GM12892 (cell line): ENCODE measurements around the gene ZCCHC12. TPM values are rescaled to one million over a fixed set of nuclear protein-coding genes. Genes with fewer than 3 reads are reported as not detected.
A peak's percentile ranks its signal among the peaks of the same experiment; 100 is the strongest.
"Not testable (repeated sequence)": the region's sequence is repeated elsewhere in the genome, so short reads cannot be mapped to it uniquely, and the experiment has no call there.

Experiments
- DNase-seq: peaks from one replicate; pipeline ENCODE4 v3.0.0; 2011; ENCODE audit not compliant: insufficient read length
- FAIRE-seq: peaks from 2 replicates; lab custom pipeline; 2011; peaks lifted over from hg19 to GRCh38; lab: Jason Lieb, UNC
- POLR2A ChIP-seq: IDR thresholded peaks from 2 replicates; pipeline ENCODE4 v1.6.1; 2011; ENCODE audit warnings: low read depth, low read length, control low read depth
- POLR2AphosphoS5 ChIP-seq: IDR thresholded peaks from 2 replicates; pipeline ENCODE4 v1.6.1; 2011; ENCODE audit warnings: low read depth, low read length, control low read depth
- TAF1 ChIP-seq: IDR thresholded peaks from 2 replicates; pipeline ENCODE4 v1.6.1; 2011; ENCODE audit warnings: low read depth, mild to moderate bottlenecking, control low read depth, low read length, borderline replicate concordance
- polyA plus RNA-seq: library from polyadenylated mRNA; unstranded; fragments of >200 nt; gene quantifications from one replicate; pipeline ENCODE4 v1.2.1, GENCODE V29; 2012; ENCODE audit warnings: missing spikeins, inconsistent platforms; ENCODE audit not compliant: missing spikeins

Gene ZCCHC12
- polyA plus RNA-seq: not detected

DNA sequence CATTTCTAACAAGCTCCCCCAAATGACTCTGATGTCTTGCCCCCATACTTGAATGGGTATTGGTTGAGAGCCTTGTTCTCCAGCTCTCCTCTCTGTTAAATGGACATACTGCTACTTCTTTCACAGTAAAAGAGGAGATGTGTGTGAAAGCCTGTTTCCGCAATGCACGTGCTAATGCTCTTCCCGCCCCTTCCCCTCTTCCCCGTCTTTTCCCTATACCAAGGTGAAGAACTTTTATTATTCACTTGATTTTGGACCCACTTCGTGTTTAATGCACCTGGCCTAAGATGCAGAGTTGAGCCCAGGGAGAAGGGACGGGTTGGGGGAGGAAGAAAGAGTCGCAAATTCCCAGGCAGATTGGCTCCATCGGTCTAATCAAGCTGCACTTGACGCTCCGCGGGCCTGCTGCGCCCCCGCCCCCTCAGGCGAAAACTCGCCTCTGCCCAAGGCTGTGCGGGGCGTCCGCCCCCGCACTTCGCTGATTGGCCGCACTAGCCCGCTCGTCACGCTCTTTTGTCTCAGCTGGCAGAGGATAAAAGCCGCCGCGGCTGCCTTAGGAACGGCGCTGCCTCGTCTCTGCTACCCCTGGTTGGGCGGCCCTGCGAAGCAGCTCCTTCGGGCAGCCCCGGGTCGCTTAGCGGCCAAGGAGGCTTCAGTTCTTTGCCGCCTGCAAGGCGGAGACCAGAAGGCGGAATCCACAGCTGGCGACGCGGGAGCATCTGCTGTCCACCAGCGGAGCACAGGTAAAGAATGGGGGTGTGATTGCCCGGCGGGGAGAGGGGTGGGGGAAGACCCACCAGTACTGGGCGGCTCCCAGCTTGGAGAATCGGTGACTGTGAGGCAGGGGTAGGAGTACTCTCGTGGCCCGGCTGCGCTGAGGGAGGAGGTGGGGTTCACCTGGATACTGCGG is at the start of gene ZCCHC12:
ZCCHC12 (plus strand) TSS at position 562 of the 910 bp plus-strand sequence. CDS start 1,421 bp downstream, outside the sequence.
- no peak for FAIRE-seq

DNA sequence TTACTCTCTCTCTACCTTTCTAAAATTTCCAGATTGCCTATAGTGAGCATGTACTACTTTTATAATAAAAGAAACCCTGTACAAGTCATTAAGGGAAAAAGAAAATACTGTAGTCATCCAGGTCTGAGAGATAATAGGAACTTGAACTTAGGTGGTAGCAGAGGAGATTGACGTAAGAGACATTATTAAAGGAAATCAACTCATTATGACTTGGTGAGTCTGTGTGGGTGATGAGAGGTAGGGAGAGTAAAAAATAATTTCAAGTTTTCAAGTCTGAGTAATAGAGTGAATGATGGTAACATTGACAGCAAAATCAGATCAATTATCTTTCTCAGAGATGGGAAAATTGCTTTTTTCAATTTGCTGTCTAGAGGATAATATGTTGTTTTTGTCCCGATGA is 44.0 kb upstream of the ZCCHC12 start:
- FAIRE-seq (no peak), DNase-seq (no peak)
- TF ChIP-seq POLR2A: no peak
- no peak for TF ChIP-seq TAF1
- no peak for TF ChIP-seq POLR2AphosphoS5

More for the DNA sequence above, at the start of gene ZCCHC12:
- peak; percentile 39 for DNase-seq
- no peak for TF ChIP-seq POLR2AphosphoS5
- TF ChIP-seq POLR2A: no peak
- no peak for TF ChIP-seq TAF1

GRCh38 chrX:118780509-118780908 is 43.1 kb upstream of the ZCCHC12 start:
- TF ChIP-seq POLR2A (no peak), TAF1 (no peak), POLR2AphosphoS5 (no peak)
- FAIRE-seq: no peak
- DNase-seq: no peak

DNA sequence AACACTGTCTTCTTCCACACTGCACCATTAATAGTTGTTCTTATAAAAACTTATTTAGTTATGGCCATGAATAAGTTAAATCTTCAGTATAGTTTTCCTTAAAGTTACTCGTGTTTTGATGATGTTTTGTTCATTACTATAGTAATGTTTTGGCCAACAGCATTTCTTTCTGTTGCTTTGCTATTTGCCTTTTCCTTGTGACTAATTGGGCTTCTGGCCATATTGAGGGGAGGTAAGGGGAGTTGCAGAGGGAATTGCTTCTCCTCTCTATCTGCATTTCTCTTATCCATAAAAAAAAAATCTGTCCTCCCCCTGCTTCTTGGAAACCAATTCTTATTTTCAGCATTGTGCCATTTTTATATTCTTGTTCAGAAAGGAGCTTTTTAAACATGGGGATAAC is 42.7 kb upstream of the ZCCHC12 start:
- DNase-seq (no peak), FAIRE-seq (no peak)
- TF ChIP-seq TAF1 (no peak), POLR2A (no peak), POLR2AphosphoS5 (no peak)

- DNase-seq: no peak
- no peak for TF ChIP-seq POLR2AphosphoS5
- TF ChIP-seq TAF1: no peak
- TF ChIP-seq POLR2A: no peak
- FAIRE-seq: no peak
Observed at GRCh38 chrX:118795528-118796280, 27.9 kb upstream of the ZCCHC12 start.

- no peak for FAIRE-seq
- no peak for TF ChIP-seq POLR2A
- TF ChIP-seq TAF1: no peak
- no peak for TF ChIP-seq POLR2AphosphoS5
- no peak for DNase-seq
Observed at GRCh38 chrX:118802857-118803256, 20.8 kb upstream of the ZCCHC12 start.

DNA sequence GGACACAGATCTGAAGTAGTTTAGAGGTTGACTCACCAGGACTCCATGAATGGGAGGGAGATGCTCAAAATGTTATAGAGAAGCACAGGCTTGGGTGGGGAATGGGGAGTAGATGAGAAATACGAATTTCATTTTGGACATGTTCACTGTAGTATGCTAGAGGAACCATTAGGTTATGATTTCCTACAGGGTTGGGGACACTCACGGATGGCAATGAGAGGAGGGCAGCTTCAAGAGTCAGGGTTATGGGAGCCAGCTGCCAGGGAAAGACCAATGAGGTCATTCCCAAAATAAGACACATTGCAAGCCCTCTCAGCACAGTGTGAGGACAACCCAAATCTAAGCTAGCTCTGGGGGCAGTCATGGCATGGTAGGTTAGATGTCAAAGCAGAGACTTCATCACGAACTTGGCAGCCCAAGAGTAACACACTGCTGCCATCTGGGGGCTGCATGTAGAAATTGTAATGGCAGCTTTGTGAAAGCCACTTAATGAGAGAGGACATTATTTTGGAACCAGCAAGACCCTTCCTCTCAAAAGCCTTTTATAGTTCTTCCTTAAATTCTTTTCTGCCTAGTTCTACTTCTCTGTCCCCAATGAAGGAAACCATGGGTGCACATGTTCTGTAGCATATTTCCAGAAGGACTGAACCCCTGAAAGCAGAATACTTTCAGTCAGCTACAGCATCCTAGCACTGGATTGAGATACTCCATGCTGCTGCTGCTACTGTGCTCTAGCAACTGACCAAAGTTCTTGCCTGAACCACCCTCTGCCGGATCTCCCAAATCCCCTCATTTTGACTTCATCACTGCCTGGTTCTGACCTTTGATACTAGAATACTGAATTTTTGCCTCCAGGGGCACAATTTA is 16.2 kb upstream of the ZCCHC12 start:
- TF ChIP-seq TAF1 (no peak), POLR2A (no peak), POLR2AphosphoS5 (no peak)
- DNase-seq (no peak), FAIRE-seq (peak; percentile 60)

DNA sequence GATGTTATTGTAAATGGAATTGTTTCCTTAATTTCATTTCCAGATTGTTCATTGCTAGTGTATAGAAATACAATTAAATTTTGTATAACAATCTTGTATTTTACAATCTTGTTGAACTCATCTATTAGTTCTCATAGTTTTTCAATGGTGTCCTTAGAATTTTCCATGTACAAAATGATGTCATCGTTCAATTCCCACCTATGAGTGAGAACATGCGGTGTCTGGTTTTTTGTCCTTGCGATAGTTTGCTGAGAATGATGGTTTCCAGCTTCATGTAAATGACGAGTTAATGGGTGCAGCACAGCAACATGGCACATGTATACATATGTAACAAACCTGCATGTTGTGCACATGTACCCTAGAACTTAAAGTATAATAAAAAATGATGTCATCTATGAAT is 6.4 kb upstream of the ZCCHC12 start:
- FAIRE-seq: not testable (repeated sequence)

DNA sequence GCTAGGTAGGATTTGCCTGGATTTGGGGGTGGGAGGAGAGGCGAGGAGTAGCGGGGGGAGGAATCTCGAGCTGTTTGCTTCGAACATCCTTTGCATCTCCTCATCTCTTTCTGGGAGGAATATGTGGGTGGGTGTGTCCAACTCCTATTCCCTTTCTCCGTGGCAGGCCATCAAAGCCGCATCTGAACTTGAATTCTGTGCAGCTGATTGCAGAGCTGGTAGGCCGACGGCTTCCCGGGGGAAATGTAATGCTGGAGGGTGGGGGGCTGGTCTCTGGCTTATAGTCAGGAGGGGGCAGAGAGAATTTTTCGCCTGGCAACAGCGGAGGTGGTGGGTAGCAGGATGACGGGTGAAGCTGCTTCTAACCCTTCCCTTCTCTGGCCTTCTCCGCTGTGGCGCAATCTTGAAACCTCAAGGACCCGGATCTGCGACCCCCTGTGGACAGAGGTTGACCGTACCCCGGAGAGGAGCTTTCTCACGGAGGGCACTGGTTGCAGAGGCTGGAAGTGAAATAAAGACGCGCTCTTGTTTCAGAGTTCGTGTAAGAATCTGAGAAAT is 628 bp downstream of the ZCCHC12 start:
- TF ChIP-seq POLR2AphosphoS5: no peak
- no peak for TF ChIP-seq TAF1
- TF ChIP-seq POLR2A: no peak
- FAIRE-seq (no peak), DNase-seq (no peak)

More for the DNA sequence above, 6.4 kb upstream of the ZCCHC12 start:
- DNase-seq: not testable (repeated sequence)

GRCh38 chrX:118825227-118825626 is 1.6 kb downstream of the ZCCHC12 start:
- TF ChIP-seq TAF1: no peak
- TF ChIP-seq POLR2AphosphoS5: no peak
- TF ChIP-seq POLR2A: no peak
- DNase-seq (no peak), FAIRE-seq (no peak)
